ENCODE data around the gene FAM20B.
"Not testable (repeated sequence)": the region's sequence is repeated elsewhere in the genome, so short reads cannot be mapped to it uniquely, and the experiment has no call there.

FAM20B gene

DNA sequence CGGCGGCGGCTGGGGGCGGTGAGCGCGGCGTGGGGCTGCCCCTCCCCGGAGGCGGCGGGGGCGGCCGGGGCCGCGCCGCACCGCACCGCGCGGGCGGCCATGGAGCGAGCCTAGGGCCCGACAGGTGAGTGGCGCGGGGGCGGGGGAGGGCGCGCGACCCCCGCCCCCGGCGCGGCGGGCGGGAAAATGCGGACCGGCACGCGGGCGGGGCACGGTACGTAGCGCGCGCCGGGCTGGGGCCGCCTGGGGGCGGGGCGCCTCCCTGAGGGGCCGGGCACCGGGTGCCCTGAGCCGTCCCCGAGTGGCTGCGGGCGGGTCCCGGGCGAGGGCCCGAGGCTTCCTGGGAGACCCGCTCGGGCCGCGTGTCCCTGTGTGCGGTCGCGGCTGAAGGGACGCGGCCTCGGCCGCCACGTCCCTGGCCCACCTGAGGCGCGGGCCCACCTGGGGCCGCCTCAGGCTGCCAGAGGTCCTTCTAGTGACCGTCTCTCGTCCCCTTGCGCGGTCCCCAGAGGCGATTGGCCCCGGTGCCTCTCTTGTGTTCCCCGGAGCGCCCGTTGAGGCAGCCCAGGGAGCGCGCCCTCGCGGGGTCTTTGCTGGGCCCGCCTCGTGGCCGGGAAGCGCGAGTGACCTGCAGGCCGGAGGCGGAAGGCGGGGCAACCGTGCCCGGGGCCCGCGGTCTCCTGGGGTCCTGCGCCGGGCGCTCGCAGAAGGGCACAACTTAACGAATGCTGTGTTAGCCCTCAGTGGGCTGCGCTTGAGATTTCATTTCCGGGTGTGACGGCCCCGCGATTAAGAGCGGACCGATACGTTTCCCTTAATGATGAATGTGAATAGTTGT lies 500 bp downstream of the FAM20B start:
- peak; percentile 16 to 51 for DNase-seq

DNA sequence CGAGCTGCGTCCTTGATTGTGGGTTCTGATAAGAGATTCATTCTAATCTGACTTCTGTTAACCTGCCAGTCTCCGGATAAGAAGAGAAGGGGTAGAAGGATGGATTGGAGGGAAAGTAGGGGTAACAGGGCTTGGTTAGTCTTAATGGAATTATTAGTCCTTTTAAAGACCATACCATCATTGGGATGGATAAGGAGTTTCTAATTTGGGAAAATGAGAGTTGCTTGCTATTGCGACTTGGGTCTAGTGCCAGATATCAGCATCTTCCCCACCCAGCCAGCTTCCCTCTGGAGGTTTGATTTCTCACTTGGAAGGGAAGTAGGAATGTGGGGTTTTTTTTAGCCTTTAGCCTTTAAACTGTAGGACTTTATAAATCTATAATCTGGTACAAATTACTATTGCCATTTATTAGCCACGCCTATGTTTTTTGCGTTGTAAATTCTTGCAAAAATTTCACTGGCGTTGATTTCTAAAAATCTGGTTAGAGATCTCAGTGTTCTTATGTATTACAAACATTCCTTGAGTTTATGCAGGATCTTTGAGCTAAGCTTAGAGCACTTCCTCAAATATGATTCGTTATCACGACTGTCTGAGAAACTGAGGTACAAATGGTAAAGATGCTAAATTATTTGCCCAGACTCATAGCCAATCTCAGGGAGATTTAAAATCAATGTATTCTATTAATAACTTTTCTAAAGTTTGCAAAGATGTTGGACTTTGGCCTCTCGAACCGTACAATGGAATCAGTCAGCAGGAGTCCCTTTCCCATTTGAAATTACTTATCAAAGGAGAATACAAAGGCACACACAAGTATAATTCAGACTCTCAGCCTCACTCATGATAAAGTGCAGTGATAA lies 1.3 kb downstream of the FAM20B start:
- DNase-seq = no peak

DNA sequence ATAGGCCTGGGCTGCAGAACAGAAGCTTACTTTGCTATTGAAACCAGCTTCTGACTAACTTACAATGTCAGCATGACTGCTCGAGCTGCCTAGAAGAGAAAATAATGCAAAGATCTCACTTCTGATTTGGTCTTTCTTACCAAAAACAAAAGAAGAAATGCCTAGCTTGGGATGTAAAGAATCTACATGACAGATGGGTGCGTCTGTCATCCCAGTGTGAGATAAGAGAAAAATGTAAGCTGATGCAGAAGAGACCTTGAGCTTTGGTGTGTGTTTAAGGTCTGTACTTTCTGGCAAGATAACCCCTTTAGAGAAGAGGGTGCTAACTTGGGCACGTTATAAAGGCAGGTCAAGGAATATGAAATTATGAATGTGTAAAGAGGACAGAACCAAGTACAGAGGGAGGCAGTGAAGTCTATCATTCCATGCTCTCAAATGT lies 3.6 kb downstream of the FAM20B start:
- no peak for DNase-seq

DNA sequence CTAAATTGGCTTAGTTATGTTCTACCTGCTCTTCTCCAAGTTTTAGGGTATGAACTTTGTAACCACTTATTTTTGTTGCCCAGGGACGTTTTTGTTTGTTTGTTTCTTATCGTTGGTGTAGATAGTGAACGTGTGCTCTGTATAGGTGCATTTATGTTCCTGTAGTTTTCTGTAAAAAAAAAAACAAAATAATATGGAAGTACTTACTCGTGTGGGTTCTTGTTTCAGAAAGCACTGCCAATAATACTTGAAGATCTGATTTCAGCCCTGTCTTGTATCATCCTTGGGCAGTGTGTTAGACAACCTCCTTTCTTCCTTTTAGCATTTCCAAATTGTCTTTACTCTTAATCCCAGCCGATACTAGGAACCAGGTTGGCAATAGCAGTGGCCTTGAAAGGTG lies 4.4 kb downstream of the FAM20B start:
- no peak for DNase-seq

DNA sequence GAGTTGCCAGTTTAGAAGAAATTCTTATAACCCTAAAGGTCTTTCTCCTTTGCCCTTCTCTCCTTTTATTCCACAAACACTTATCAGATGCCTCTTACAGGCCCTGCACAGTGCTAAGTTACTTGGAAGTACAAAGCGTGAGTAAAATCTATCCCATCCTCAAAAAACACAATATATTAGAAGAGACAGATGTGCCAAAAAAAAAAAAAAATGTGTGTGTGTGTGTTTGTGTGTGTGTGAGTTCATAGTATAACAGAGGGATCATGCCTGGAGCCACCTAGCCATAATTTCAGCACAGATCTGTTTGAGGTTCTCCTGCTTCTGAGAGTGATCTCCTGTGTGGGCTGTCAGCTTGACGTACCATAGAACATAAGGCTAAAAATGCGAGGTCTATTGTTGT lies 5.0 kb downstream of the FAM20B start:
- no peak for DNase-seq

DNA sequence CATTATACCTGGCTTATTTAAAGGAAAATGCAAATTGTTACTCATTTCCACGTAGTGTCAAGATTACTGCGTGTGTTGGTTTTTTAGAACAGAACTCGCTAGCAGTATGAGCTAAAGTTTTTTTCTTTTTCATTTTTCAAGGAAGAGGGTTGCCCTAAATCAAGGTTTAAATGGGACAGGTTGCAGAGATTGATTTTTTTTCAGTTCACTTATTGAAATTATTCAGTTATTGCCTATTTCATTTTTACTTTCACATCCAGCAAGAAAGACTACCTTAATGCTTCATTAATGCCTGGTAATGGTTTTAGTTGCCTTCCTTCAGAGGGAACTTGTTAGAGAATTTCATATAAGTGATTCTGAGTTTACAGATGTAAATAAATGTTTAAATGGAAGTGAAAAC lies 5.6 kb downstream of the FAM20B start:
- DNase-seq = no peak

DNA sequence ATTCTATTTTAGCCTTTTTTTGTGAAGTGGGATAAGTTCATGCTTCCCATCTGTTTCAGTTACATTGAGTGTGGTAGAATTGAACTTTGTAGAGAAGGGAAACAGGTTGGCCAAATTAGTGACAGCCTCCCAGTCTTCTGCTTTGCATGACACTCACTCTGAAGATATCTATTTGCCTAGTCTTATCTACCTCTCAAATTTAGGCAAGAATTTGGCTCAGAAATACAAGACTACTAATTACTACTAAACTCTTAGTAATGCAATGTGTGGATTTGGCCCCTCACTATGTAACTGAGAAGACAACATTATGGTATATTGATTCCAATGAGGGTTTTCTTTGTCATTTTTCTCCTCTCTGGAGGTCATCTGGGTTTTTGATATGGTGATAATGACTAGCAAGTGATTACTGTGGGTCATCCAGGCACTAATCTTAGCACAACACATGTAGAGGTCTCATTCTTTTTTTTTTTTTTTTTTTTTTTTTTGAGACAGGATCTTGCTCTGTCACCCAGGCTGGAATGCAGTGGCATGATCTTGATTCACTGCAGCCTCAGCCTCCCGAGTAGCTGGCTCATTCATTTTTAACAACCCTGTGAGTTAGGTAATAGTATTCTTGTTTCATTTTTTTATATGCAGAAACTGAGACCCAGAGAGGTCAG lies 6.3 kb downstream of the FAM20B start:
- no peak for DNase-seq

DNA sequence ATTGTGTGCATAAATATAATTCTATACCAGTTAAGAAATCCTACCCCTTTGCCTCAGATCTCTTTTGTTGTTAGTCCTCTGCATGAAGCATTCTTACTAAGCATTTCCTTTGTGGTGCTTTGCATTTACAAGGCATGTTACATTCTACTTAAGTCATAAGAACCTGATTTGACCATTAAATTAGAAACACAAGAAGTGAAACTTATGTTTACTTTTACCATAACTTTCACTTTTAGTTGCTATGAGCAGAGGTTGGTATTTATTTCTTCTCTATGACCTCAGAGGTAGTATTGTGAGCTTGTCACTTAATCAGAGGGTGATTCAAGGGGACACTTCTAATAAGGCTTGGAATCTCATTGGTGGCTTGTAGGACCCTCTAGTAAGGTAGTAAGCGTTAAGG lies 9.0 kb downstream of the FAM20B start:
- no peak for DNase-seq

DNA sequence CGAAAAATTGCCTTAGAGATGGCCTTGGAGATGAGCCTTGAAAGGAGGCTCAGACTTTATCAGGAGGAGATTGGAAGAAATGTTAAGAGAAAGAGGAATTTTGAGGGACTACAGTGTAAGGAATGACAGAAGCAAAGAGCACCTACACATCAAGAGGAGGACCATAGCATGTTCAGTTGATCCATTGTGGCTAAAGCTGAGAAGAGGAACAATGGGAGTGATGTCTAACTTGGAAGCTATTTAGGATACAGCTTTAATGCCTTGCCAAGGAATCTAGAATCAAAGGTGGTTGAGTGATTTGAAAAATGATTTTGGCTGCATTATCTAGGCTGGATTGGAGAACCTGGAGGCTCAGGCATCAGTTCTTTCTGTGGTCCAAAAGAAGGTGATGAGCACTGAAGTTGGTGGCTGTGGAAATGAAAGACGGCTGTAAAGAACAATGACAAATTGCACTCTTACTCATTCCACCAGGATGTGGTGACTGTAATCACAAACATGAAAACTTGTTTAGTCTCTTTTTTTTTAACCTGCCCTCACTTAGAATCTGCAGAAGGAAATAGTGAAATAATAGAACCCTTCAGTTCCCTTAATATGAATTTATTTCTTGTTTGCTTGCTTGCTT lies 11.3 kb downstream of the FAM20B start:
- DNase-seq = no peak

DNA sequence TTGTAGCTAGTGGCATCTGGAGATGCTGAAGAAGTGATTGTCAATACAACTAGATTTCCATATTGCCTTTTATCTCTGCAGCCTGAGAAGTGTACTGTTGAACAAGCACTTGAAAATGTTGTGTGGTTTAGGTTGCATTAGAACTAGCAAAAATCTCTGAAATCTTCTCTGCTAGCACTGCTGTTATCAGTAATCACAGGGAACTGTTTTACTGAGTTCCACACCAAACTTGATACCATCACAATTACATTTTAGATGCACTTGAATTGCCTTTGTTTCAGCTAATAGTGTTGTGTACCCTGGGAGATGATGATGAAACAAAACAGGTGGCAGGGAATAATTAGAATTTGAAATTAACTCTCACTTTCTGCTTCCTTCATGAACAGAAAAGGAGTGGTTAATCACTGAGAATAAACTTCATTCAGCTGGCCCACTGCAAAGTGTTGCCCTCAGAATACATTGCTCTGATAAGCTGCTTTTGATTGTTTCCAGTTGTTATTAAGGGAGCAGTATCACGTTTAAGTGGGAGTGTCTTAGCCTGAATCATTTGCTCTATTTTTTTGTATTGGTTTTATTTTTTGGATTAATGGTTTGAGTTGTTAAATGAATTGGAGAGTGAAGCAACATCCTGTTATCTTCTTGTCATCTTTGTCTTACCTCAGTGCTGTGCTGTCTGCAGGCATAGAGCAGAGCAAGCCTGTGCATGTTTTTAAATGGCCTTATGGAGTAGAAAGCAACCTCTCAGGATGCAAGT lies 13.0 kb downstream of the FAM20B start:
- no peak for DNase-seq

DNA sequence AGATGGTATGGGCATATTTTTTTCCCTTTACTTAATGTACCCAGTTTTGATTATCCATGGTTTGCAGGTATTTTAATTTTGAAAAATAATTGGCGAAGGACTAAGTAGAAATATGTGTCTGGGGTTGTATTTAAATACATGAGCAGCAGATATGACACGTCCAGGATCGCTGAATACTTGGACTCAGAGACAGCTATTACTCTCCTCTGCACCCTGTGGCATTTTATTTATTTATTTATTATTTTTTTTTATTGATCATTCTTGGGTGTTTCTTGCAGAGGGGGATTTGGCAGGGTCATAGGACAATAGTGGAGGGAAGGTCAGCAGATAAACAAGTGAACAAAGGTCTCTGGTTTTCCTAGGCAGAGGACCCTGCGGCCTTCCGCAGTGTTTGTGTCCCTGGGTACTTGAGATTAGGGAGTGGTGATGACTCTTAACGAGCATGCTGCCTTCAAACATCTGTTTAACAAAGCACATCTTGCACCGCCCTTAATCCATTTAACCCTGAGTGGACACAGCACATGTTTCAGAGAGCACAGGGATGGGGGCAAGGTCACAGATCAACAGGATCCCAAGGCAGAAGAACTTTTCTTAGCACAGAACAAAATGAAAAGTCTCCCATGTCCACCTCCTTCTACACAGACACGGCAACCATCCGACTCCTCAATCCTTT lies 13.9 kb downstream of the FAM20B start:
- DNase-seq = not testable (repeated sequence)

DNA sequence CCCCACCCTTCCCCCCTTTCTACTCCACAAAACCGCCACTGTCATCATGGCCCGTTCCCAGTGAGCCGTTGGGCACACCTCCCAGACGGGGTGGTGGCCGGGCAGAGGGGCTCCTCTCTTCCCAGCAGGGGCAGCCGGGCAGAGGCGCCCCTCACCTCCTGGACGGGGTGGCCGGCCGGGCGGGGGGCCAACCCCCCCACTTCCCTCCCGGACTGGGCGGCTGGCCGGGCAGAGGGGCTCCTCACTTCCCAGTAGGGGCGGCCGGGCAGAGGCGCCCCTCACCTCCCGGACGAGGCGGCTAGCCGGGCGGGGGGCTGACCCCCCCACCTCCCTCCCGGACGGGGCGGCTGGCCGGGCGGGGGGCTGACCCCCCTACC lies 14.5 kb downstream of the FAM20B start:
- not testable (repeated sequence) for DNase-seq

DNA sequence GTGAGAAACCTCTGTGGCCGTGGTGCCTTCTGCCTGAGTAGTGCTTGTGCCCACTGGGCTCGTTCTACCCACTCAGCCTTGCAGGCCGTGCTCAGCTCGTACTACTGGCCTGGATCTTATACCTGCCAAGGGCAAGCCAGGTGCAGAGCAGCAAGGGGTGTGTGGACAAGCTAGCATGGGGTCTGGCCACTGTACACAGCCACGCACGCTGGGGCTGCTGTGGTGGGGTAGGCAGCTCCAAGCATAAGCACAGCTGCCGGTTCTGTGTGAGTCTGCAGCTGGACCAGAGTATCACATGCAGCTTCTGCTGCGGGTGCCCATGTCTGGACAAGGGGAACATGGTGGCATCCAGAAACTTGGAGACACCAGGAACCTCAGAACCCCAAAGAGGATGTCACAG lies 16.4 kb downstream of the FAM20B start:
- no peak for DNase-seq

DNA sequence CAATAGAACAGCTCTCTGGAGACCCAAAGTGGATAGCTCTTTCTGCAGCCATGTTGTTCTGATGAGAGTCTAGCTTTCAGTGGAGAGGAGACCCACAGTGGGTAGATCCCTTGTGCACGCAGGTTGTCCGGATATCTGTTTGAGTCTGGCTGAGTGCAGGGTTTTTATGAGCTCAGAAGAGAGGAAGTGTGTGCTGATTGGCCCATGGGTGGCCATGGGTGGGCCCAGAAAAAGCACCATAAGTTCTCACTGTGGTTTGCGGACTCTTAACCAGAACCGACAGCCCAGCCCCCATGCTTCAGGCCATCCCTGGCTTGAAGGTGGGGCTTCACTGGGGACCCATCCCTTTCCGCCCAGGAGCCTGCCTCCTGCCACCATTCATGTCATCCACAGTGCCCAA lies 17.0 kb downstream of the FAM20B start:
- DNase-seq = no peak

DNA sequence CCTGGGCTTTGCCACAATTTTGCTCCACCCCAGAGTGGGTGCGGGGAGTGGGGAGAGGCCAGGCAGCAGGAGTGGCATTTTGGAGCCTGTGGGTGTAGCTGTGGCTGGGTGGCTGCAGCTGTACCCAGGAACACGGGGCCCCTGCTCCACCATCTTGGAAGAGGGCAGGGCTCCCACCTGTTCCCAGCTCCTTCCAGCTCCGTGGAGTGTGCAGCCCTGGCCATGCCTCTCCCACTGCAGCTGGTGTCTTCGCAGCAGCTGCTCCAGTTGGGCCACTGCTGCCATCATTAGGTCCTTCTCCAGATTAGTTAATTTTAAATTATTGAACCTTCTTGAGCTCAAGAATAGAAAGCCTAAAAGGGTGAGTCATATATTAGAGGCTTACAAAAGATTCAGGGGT lies 17.6 kb downstream of the FAM20B start:
- no peak for DNase-seq

DNA sequence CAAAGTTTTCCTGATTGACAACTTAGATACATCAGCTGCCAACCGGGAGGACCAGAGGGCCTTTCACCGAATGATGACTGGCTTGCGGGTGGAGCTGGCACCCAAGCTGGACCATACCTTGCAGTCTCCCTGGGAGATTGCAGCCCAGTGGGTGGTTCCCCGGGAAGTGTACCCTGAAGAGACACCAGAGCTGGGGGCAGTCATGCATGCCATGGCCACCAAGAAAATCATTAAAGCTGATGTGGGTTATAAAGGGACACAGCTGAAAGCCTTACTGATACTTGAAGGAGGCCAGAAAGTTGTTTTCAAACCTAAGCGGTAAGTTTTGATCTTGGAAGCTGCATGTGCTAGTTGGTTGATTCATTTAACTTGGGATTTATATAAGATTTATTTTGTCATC lies 18.2 kb downstream of the FAM20B start:
- DNase-seq = no peak

DNA sequence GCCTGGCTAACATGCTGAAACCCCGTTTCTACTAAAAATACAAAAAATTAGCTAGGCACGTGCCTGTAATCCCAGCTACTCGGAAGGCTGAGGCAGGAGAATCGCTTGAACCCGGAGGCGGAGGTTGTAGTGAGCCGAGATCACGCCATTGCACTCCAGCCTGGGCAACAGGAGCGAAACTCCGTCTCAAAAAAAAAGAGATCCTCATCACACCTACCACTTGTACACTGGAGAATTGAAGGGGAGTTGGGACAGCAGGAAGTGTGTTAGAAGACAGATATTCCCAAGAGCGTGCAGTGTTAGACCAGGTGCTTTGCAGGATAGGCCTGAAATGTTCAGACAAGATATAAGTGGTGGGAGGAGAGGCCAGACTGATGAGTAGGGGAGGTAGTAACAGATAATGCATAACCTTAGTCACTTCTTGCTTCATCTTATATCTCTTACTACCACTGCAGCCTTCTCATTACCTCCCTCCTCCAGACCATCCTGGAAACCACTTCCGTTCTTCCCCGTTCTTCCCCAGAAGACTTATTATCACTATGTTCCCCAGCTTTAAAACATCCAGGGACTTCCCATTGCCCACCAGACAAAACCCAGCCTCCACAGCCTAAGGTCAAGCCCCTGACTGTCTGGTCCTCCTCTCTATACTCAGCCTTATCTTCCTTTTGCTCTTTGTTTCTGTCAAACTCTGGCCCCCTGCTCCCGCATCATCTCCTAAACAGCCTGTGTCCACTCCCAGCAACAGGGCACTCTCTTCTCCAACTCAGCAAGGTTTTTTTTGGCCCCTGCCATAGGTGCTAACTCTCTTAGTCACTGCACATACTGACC lies 21.3 kb downstream of the FAM20B start:
- no peak for DNase-seq

DNA sequence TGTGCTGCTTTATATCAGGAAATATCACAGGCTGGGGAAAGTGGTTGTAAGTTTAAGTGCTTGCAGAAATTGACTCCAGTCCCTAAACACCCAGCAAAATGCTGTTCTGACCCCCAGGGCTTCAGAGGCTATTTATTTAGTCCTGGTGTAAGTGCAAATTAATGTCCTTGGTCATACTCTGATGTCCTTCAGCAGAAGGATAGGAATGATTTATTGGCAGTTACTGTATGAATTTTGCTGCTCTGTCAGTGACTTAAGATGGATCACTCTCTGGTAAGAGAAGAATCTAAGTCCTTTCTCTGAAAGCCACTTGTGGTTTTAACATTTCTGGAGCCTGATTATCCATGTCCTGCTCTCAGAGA lies 21.9 kb downstream of the FAM20B start:
- DNase-seq = no peak

DNA sequence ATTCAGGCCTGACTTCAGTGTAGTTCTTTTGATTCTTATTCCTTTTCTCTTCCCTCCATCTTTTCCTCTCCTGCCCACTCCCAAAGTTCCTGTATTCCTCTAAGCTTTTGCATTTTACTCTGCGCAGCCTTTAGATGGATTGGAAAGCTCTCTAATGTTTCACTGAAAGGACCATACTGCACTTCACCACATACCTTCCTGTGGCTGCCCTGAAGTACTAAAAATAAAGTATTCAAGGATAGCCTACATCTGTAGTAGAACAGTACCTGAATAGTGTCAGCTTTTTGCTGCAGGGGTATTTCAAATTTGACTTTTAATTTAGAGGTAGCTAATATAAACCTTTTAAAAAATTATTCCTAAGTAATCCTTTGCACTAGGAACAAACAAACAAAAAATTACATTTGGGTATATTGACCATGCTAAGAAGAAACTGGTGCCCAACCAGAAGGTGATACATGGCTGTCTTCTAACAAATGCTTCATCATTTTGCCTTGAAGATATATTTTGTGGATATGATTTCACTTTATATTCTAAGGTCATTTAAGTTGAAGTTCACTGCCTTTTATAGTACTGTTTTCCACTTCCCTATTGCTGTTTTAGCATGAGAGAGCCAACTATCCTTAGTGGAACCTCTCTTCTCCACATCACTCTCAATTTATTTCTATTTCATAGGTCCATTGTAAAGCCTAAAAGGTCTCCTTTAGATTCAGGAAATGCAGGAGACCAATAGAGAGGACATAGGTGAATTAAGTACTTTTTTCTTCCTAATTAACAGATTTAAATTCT lies 22.8 kb downstream of the FAM20B start:
- no peak for DNase-seq

DNA sequence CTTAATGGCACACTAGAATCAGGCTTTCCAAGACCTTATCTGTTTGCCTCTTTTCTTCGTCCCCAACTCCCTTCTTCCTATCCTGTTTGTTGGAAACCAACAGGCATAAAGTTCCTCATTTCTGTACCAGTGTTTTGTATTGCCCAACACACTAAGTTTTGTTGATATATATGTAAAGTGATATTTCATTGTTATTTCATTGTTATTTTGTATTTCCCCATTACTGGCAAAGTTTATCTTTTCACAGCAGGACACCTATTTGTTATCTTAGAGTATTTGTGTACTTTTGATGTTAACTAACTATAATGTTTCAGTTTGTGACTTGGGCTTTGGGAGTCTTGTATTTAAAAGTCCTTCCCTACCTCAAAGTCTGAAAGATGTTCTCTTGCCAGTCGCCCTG lies 27.1 kb downstream of the FAM20B start:
- DNase-seq = no peak

Measured in SW 1271 (cell line).